Neutrophil (primary cell): Measurements from ENCODE around the gene ERAS.

ENCODE experiments used
- H3K27ac ChIP-seq: fragments of 200-600 bp; sonication (generic); 2 replicates; pipeline ENCODE4 v1.5.1; 2016; ENCODE audit warnings: mild to moderate bottlenecking, moderate library complexity
- H3K27me3 ChIP-seq: fragments of 200-600 bp; sonication (generic); 2 replicates; pipeline ENCODE4 v1.6.0; 2016; ENCODE audit warnings: mild to moderate bottlenecking
- H3K36me3 ChIP-seq: fragments of 200-600 bp; sonication (generic); 2 replicates; pipeline ENCODE4 v1.5.1; 2017
- H3K4me1 ChIP-seq, 2 experiments: fragments of 200-600 bp in 1 of 2; sonication (generic) in 1 of 2; 1 replicate in 1 of 2; 2 replicates in 1 of 2; pipeline versions ENCODE4 v1.5.1 to v1.6.1; 2013 to 2016; ENCODE audit warnings: low read depth in 1 of 2, low read length in 1 of 2, mild to moderate bottlenecking in 1 of 2, moderate library complexity in 1 of 2; ENCODE audit not compliant: control insufficient read depth in 1 of 2, insufficient read depth in 1 of 2
- H3K4me3 ChIP-seq, 2 experiments: fragments of 200-600 bp in 1 of 2; sonication (generic) in 1 of 2; 1 replicate in 1 of 2; 2 replicates in 1 of 2; pipeline ENCODE4 v1.5.1; 2013 to 2016; ENCODE audit warnings: low read depth in 1 of 2, low read length in 1 of 2, mild to moderate bottlenecking in 1 of 2, moderate library complexity in 1 of 2
- H3K9me3 ChIP-seq: fragments of 200-600 bp; sonication (generic); 2 replicates; pipeline ENCODE4 v1.5.1; 2016
- TF ChIP-seq, protein P1 (sequence below): fragments of 200-600 bp; sonication (generic); IDR thresholded peaks from 2 replicates; pipeline ENCODE4 v1.5.1; 2016; ENCODE audit warnings: antibody characterized with exemption

The ERAS gene, protein sequence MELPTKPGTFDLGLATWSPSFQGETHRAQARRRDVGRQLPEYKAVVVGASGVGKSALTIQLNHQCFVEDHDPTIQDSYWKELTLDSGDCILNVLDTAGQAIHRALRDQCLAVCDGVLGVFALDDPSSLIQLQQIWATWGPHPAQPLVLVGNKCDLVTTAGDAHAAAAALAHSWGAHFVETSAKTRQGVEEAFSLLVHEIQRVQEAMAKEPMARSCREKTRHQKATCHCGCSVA

DNA sequence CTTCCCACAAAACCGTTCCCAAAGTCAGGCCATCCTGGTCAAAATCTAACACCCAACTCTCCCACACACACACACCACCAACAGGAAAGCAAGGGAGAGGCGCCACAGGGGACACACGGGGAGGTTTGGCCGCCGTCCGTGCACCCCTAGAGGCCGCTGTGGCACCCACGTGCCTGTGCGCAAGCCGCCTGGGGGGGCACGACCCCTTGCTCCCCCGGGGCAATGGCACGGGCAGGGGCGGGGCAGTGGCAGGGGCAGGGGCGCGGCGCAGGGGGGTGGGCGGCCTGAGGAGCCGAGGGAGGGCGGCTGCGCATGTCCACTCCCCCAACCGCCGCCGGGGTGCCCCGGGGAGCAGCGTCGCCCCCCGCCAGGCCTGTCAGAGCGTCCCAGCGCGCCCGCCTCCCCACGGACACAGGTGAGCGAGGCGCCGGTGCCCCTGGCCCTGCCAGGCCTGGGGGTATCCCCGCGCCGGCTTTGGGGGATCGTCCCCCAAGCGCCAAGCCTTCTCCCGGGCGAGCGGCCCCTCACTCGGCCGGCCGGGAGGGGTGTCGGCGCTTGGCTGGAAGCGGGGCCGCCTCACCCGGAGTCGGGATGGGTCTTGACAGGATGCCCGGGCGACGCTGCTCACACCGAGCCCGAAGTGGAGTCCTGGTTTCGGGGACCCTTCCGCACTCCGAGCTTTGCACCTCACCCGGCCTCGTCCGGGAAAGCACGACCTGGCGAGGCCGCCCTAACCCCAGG is at the start of gene ERAS:
TSS of gene ERAS (plus strand) at position 379 of the 741 bp plus-strand sequence. CDS start 2,611 bp downstream, outside the sequence.
- H3K4me3 ChIP-seq = no peak within 1 kb of the TSS
- no peaks in the 10 kb centered on the region for H3K9me3 ChIP-seq
- no peaks in the 10 kb centered on the region for H3K4me1 ChIP-seq
- H3K27ac ChIP-seq = no peak within 1 kb of the TSS
- TF ChIP-seq, protein P1, sequence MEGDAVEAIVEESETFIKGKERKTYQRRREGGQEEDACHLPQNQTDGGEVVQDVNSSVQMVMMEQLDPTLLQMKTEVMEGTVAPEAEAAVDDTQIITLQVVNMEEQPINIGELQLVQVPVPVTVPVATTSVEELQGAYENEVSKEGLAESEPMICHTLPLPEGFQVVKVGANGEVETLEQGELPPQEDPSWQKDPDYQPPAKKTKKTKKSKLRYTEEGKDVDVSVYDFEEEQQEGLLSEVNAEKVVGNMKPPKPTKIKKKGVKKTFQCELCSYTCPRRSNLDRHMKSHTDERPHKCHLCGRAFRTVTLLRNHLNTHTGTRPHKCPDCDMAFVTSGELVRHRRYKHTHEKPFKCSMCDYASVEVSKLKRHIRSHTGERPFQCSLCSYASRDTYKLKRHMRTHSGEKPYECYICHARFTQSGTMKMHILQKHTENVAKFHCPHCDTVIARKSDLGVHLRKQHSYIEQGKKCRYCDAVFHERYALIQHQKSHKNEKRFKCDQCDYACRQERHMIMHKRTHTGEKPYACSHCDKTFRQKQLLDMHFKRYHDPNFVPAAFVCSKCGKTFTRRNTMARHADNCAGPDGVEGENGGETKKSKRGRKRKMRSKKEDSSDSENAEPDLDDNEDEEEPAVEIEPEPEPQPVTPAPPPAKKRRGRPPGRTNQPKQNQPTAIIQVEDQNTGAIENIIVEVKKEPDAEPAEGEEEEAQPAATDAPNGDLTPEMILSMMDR = no peak
- H3K27me3 ChIP-seq = peaks cover 62% of the 10 kb centered on the region
- peaks cover 34% of the 10 kb centered on the region for H3K36me3 ChIP-seq

DNA sequence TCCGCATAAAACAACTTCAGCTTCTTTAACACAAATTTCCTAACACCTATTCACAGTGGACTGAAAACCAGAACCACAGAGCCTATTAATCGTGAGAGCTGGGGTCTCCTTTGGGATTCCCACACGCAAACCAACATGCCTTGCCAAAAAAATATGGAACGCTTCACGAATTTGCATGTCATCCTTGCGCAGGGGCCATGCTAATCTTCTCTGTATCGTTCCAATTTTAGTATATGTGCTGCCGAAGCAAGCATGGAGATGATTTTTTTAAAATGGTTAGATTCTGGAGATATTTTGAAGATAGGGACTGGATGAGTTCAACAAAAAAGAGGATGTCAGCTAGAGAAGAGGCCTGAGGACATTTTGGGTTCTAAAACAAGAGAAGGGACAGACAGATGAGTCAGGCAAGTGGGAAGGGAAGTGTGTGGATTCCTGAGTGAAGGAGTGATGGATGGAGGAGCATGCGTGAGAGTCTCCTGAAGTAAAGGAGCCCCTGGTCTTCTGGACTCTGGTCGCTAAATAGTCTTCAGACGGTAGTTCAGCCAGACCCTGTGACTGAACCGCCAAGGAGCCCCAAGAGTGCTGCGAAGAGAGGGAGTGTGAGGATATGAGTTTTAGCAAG is 49.4 kb upstream of the ERAS start:
- Histone ChIP-seq H3K27ac (no peak overlapping the region), H3K27me3 (no peaks in the 10 kb centered on the region), H3K9me3 (no peaks in the 10 kb centered on the region), H3K36me3 (no peaks in the 10 kb centered on the region), H3K4me3 (no peak overlapping the region), H3K4me1 (no peaks in the 10 kb centered on the region)
- TF ChIP-seq, protein P1 = no peak

DNA sequence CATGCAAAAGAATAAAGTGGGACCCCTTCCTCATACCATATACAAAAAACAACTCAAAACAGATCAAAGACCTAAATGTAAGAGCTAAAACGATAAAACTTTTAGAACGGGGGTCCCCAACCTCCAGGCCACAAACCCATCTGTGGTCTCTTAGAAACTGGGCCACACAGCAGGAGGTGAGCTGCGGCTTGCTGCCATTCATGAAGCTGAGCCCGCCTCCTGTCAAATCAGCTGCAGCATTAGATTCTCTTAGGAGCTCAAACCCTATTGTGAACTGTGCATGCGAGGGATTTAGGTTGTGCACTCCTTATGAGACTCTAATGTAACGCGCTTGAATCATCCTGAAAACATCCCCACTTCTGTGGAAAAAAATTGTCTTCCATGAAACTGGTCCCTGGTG is 46.9 kb upstream of the ERAS start:
- H3K4me1 ChIP-seq = no peaks in the 10 kb centered on the region
- H3K27ac ChIP-seq = no peak overlapping the region
- H3K27me3 ChIP-seq = no peaks in the 10 kb centered on the region
- TF ChIP-seq, protein P1 = no peak
- no peaks in the 10 kb centered on the region for H3K9me3 ChIP-seq
- H3K4me3 ChIP-seq = no peak overlapping the region
- H3K36me3 ChIP-seq = no peaks in the 10 kb centered on the region

DNA sequence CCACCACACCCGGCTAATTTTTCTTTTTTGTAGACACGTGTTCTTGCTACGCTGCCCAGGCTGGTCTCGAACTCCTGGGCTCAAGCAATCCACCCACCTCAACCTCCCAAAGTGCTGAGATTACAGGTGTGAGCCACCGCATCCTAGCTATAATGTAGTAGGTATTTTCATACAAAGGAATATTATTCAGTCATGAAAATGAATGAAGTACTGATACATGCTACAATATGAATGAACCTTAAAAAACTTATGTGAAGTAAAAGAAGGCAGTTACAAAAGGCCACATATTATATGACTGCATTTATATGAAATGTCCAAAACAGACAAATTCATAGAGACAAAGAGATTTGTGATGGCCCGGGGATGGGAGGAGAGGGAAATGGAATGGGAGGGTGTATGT is 44.6 kb upstream of the ERAS start:
- Histone ChIP-seq H3K4me1 (no peaks in the 10 kb centered on the region), H3K36me3 (no peaks in the 10 kb centered on the region), H3K27ac (no peak overlapping the region), H3K9me3 (no peaks in the 10 kb centered on the region), H3K27me3 (no peaks in the 10 kb centered on the region), H3K4me3 (no peak overlapping the region)
- TF ChIP-seq, protein P1 = no peak

DNA sequence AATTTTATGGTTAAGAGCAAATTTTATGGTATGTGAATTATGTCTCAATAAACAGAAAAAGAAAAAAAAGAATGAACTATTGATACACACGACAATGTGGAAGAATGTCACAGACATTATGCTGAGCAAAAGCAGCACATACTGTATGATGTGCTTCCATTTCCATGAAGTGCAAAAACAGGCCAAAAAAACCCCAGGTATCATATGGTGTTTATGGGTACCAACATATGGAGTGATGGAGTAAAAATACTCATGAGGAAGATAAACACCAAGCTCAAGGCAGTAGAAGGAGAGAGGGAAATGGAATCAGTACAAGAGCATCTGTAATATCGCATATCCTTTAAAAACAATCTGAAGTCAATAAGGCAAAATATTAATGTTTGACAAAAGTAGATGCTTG is 44.1 kb upstream of the ERAS start:
- Histone ChIP-seq H3K4me3 (no peak overlapping the region), H3K27ac (no peak overlapping the region), H3K36me3 (no peaks in the 10 kb centered on the region), H3K4me1 (no peaks in the 10 kb centered on the region), H3K9me3 (no peaks in the 10 kb centered on the region), H3K27me3 (no peaks in the 10 kb centered on the region)
- TF ChIP-seq, protein P1 = no peak
